ENCODE data around the gene OR2T34.
"Not testable (repeated sequence)": the region's sequence is repeated elsewhere in the genome, so short reads cannot be mapped to it uniquely, and the experiment has no call there.

Gene OR2T34

GRCh38 chr1:248551027-248551426 is 23.5 kb downstream of the OR2T34 start:
- DNase-seq, result not testable (repeated sequence)

GRCh38 chr1:248547383-248547782 is 27.2 kb downstream of the OR2T34 start:
- not testable (repeated sequence) for DNase-seq

- DNase-seq, result not testable (repeated sequence)
Observed at GRCh38 chr1:248537449-248537848, 37.1 kb downstream of the OR2T34 start.
